ENCODE results near the gene E4F1. TPM values are rescaled to one million over a fixed set of nuclear protein-coding genes. Genes with fewer than 3 reads are reported as not detected.
A peak's percentile ranks its signal among the peaks of the same experiment; 100 is the strongest.

E4F1 gene
- total and polyA plus RNA-seq, 2 of the 13 experiments (the other 11 are each of a cell fraction or from before 2014, with no cell fraction given): 13.8 to 19.5 TPM

DNA sequence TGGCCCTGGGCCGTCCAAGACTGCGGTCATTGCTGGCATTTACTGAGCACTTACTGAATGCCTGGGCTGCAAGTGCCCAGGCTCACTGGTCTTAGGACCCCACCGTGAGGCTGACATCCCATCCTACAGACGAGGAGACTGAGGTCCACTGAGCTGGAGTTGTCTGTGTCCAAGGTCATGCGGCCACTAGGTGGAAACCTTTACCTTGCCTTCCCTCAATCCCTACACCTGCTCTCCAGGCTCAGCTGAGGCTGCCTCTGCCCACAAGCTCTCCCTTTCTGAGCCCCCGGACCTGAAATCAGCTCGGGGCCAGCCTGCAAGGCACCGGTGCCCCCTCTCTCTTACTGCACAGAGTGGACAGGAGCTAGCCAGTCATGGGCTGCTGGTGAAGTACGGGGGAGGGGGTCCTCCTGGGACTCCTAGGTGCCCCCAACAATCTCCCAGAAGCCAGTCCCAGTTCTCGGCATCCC is 28.5 kb upstream of the E4F1 start (continued):
- TF ChIP-seq, protein P1, sequence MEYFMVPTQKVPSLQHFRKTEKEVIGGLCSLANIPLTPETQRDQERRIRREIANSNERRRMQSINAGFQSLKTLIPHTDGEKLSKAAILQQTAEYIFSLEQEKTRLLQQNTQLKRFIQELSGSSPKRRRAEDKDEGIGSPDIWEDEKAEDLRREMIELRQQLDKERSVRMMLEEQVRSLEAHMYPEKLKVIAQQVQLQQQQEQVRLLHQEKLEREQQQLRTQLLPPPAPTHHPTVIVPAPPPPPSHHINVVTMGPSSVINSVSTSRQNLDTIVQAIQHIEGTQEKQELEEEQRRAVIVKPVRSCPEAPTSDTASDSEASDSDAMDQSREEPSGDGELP (IDR thresholded peaks at IDR 0.05; ENCODE audit: borderline replicate concordance, low read depth): peak; percentile 65; the same call in 1 of the 2 replicates
- TF ChIP-seq ZNF251 (CRISPR knock-in tag; IDR thresholded peaks at IDR 0.05) (no peak), TP53 (CRISPR knock-in tag; conservative IDR thresholded peaks at IDR 0.05) (no peak), ZNF614 (CRISPR knock-in tag; IDR thresholded peaks at IDR 0.05; ENCODE audit: borderline replicate concordance) (no peak), ZNF446 (CRISPR knock-in tag; IDR thresholded peaks at IDR 0.05) (no peak), ZNF772 (CRISPR knock-in tag; IDR thresholded peaks at IDR 0.05) (peak; percentile 49; the same call in 1 of the 2 replicates), SAP130 (CRISPR knock-in tag; IDR thresholded peaks at IDR 0.05; ENCODE audit: low read depth) (peak; percentile 54; the same call in 1 of the 2 replicates), PCBP1 (IDR thresholded peaks at IDR 0.05; ENCODE audit: borderline replicate concordance, low read depth, low read length) (peak; percentile 27; the same call in 1 of the 2 replicates), NFRKB (IDR thresholded peaks at IDR 0.05) (no peak), CHCHD3 (CRISPR knock-in tag; IDR thresholded peaks at IDR 0.05) (no peak), ZSCAN20 (CRISPR knock-in tag; IDR thresholded peaks at IDR 0.05; ENCODE audit: borderline replicate concordance) (no peak), RXRB (CRISPR knock-in tag; IDR thresholded peaks at IDR 0.05; ENCODE audit: borderline replicate concordance) (no peak), ZNF629 (CRISPR knock-in tag; conservative IDR thresholded peaks at IDR 0.05) (peak; percentile 100)
- TF ChIP-seq, protein P2, sequence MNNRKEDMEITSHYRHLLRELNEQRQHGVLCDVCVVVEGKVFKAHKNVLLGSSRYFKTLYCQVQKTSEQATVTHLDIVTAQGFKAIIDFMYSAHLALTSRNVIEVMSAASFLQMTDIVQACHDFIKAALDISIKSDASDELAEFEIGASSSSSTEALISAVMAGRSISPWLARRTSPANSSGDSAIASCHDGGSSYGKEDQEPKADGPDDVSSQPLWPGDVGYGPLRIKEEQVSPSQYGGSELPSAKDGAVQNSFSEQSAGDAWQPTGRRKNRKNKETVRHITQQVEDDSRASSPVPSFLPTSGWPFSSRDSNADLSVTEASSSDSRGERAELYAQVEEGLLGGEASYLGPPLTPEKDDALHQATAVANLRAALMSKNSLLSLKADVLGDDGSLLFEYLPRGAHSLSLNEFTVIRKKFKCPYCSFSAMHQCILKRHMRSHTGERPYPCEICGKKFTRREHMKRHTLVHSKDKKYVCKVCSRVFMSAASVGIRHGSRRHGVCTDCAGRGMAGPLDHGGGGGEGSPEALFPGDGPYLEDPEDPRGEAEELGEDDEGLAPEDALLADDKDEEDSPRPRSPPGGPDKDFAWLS (CRISPR knock-in tag; IDR thresholded peaks at IDR 0.05; ENCODE audit: borderline replicate concordance): no peak
- TF ChIP-seq, protein P3, sequence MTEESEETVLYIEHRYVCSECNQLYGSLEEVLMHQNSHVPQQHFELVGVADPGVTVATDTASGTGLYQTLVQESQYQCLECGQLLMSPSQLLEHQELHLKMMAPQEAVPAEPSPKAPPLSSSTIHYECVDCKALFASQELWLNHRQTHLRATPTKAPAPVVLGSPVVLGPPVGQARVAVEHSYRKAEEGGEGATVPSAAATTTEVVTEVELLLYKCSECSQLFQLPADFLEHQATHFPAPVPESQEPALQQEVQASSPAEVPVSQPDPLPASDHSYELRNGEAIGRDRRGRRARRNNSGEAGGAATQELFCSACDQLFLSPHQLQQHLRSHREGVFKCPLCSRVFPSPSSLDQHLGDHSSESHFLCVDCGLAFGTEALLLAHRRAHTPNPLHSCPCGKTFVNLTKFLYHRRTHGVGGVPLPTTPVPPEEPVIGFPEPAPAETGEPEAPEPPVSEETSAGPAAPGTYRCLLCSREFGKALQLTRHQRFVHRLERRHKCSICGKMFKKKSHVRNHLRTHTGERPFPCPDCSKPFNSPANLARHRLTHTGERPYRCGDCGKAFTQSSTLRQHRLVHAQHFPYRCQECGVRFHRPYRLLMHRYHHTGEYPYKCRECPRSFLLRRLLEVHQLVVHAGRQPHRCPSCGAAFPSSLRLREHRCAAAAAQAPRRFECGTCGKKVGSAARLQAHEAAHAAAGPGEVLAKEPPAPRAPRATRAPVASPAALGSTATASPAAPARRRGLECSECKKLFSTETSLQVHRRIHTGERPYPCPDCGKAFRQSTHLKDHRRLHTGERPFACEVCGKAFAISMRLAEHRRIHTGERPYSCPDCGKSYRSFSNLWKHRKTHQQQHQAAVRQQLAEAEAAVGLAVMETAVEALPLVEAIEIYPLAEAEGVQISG (CRISPR knock-in tag; IDR thresholded peaks at IDR 0.05): 0 out of 2 replicates have a peak, but pooled peaks have one; percentile 32
- TF ChIP-seq, protein P4, sequence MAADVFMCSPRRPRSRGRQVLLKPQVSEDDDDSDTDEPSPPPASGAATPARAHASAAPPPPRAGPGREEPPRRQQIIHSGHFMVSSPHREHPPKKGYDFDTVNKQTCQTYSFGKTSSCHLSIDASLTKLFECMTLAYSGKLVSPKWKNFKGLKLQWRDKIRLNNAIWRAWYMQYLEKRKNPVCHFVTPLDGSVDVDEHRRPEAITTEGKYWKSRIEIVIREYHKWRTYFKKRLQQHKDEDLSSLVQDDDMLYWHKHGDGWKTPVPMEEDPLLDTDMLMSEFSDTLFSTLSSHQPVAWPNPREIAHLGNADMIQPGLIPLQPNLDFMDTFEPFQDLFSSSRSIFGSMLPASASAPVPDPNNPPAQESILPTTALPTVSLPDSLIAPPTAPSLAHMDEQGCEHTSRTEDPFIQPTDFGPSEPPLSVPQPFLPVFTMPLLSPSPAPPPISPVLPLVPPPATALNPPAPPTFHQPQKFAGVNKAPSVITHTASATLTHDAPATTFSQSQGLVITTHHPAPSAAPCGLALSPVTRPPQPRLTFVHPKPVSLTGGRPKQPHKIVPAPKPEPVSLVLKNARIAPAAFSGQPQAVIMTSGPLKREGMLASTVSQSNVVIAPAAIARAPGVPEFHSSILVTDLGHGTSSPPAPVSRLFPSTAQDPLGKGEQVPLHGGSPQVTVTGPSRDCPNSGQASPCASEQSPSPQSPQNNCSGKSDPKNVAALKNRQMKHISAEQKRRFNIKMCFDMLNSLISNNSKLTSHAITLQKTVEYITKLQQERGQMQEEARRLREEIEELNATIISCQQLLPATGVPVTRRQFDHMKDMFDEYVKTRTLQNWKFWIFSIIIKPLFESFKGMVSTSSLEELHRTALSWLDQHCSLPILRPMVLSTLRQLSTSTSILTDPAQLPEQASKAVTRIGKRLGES (CRISPR knock-in tag; IDR thresholded peaks at IDR 0.05; ENCODE audit: borderline replicate concordance): no peak
- TF ChIP-seq, protein P5, sequence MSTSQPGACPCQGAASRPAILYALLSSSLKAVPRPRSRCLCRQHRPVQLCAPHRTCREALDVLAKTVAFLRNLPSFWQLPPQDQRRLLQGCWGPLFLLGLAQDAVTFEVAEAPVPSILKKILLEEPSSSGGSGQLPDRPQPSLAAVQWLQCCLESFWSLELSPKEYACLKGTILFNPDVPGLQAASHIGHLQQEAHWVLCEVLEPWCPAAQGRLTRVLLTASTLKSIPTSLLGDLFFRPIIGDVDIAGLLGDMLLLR (CRISPR knock-in tag; IDR thresholded peaks at IDR 0.05): no peak
- TF ChIP-seq, protein P6, sequence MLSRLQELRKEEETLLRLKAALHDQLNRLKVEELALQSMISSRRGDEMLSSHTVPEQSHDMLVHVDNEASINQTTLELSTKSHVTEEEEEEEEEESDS (CRISPR knock-in tag; IDR thresholded peaks at IDR 0.05; ENCODE audit: borderline replicate concordance): no peak
- TF ChIP-seq, protein P7, sequence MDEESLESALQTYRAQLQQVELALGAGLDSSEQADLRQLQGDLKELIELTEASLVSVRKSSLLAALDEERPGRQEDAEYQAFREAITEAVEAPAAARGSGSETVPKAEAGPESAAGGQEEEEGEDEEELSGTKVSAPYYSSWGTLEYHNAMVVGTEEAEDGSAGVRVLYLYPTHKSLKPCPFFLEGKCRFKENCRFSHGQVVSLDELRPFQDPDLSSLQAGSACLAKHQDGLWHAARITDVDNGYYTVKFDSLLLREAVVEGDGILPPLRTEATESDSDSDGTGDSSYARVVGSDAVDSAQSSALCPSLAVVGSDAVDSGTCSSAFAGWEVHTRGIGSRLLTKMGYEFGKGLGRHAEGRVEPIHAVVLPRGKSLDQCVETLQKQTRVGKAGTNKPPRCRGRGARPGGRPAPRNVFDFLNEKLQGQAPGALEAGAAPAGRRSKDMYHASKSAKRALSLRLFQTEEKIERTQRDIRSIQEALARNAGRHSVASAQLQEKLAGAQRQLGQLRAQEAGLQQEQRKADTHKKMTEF (CRISPR knock-in tag; IDR thresholded peaks at IDR 0.05): 0 out of 2 replicates have a peak, but pooled peaks have one; percentile 34
